SK-N-MC (cell line): ENCODE data around the gene HERC2.

ENCODE experiments used
- EZH2 ChIP-seq: fragments of 200-600 bp; sonication (generic); IDR thresholded peaks from one replicate; pipeline ENCODE4 v1.6.1; 2017; ENCODE audit warnings: antibody characterized with exemption
- POLR2AphosphoS5 ChIP-seq: IDR thresholded peaks from 2 replicates; pipeline ENCODE4 v1.6.1; 2012; ENCODE audit warnings: mild to moderate bottlenecking, low read depth, low read length, borderline replicate concordance

- TF ChIP-seq POLR2AphosphoS5 (no peak), EZH2 (no peak)
These were observed 193.9 kb downstream of the HERC2 start for GRCh38 chr15:28128031-28128430.
